Activated CD4-positive, alpha-beta memory T cell treated with anti-CD3 and anti-CD28 coated beads, Interleukin-2, amount 10 ng/mL, durations not matched to agents 7 days and 5 days (primary cell): ENCODE data around the gene FBXO15. TPM values are rescaled to one million over a fixed set of nuclear protein-coding genes. Genes with fewer than 3 reads are reported as not detected.

Source experiments
- CTCF ChIA-PET: fragments of 350-600 bp; sonication (Branson Sonifier 250); formaldehyde crosslinking; loops from one replicate; lab custom pipeline; 2021; ENCODE audit warnings: antibody characterized with exemption, inconsistent platforms; lab: Charles Lee
- POLR2A ChIA-PET: fragments of 350-600 bp; sonication (Branson Sonifier 250); formaldehyde crosslinking; loops from one replicate; lab custom pipeline; 2021; ENCODE audit warnings: antibody characterized with exemption; lab: Charles Lee
- DNase-seq: peaks from one replicate; pipeline ENCODE4 v3.0.0-alpha.2; 2020
- H3K27ac Mint-ChIP-seq: one replicate; pipeline ENCODE4 v1.8.0; 2021; ENCODE audit warnings: mild to moderate bottlenecking, mixed read lengths
- H3K27me3 Mint-ChIP-seq: one replicate; pipeline ENCODE4 v1.8.0; 2021; ENCODE audit warnings: mixed read lengths
- H3K36me3 Mint-ChIP-seq: one replicate; pipeline ENCODE4 v1.8.0; 2021; ENCODE audit warnings: low read depth, mixed read lengths
- H3K4me1 Mint-ChIP-seq: one replicate; pipeline ENCODE4 v1.8.0; 2021; ENCODE audit warnings: mixed read lengths
- H3K4me3 Mint-ChIP-seq: one replicate; pipeline ENCODE4 v1.8.0; 2021; ENCODE audit warnings: mild to moderate bottlenecking, mixed read lengths
- H3K9me3 Mint-ChIP-seq: one replicate; pipeline ENCODE4 v1.8.0; 2021; ENCODE audit warnings: mixed read lengths
- total RNA-seq, 2 experiments: library from RNA; stranded (reverse); gene quantifications; one replicate each; pipeline ENCODE4 v1.2.3, GENCODE V29; 2021

Gene FBXO15
- total RNA-seq, 2 experiments from 2014 or later: 0.60 to 1.1 TPM

DNA sequence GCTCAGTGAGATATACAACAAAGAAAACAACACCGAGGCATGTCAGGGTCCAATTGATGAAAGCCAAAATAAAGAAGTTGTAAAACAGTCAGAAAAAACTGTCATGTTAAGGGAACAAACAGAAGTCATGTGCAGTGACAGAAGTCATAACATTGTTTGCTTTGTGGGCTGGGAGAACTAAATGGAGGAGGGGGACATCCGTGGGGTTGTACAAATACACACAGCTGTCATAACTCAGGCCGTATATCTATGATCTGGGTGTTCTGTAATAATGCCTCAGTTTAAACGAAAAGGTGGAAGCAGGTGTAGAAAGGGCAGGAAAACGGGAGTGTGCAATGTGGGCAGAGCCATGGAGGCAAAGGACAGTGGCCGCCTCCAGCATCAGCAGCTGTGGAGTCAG lies 28.0 kb upstream of the FBXO15 start:
- POLR2A ChIA-PET: no interaction called here
- no peak overlapping the region for H3K27ac Mint-ChIP-seq
- no peak for DNase-seq
- H3K4me3 Mint-ChIP-seq: no peak overlapping the region
- no peaks in the 10 kb centered on the region for H3K9me3 Mint-ChIP-seq
- peaks cover 9% of the 10 kb centered on the region for H3K4me1 Mint-ChIP-seq
- CTCF ChIA-PET: no interaction called here
- no peaks in the 10 kb centered on the region for H3K36me3 Mint-ChIP-seq
- peaks cover 16% of the 10 kb centered on the region for H3K27me3 Mint-ChIP-seq

- Mint-ChIP-seq H3K27ac (no peak overlapping the region), H3K27me3 (peaks cover 20% of the 10 kb centered on the region), H3K4me1 (peaks cover 9% of the 10 kb centered on the region), H3K4me3 (no peak overlapping the region), H3K36me3 (no peaks in the 10 kb centered on the region), H3K9me3 (no peaks in the 10 kb centered on the region)
- DNase-seq: no peak
- POLR2A ChIA-PET: no interaction called here
- CTCF ChIA-PET: interaction anchor here (0.5 kb wide), 1 partner anchor 310 kb away, joined by 3 read pairs; no protein-coding TSS in a partner anchor
Observed at GRCh38 chr18:74173434-74173750, 25.8 kb upstream of the FBXO15 start.

DNA sequence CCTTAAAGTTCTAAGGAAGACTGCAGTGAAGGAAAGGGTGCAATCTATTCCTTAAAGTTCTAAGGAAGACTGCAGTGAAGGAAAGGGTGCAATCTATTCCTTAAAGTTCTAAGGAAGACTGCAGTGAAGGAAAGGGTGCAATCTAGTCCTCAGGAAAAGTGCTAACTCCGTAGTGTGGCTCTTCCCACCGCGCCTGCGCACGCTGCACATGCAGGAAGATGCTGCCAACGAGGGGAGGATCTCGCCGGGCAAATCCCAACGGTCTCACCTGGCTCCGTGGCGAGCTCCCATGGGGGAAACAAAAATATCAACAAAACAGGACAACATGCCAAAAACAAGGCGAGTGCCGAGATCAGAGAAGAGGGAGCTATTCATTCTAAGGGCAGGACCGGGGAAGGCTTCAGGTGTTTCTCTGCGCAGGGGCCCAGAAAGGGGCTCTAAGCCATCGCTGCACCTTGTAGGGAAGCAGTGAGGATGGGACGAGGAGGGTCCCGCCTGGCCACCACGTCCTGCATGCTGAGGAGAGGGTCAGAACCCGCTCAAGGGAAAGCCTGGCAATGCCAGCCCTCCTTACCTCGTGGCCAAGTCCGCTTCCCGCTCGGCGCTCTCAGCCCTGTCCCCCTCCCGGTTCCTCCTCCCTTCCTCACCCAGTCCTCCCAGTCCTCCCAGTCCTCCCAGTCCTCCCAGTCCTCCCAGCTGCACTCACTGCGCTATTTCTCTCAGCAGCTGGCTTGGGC lies 25.2 kb upstream of the FBXO15 start:
- no peaks in the 10 kb centered on the region for H3K36me3 Mint-ChIP-seq
- ChIA-PET CTCF (interaction anchor here (0.5 kb wide), 1 partner anchor 310 kb away, joined by 3 read pairs; no protein-coding TSS in a partner anchor), POLR2A (no interaction called here)
- H3K4me3 Mint-ChIP-seq: no peak overlapping the region
- DNase-seq: no peak
- no peak overlapping the region for H3K27ac Mint-ChIP-seq
- peaks cover 9% of the 10 kb centered on the region for H3K4me1 Mint-ChIP-seq
- H3K9me3 Mint-ChIP-seq: no peaks in the 10 kb centered on the region
- H3K27me3 Mint-ChIP-seq: peaks cover 20% of the 10 kb centered on the region

GRCh38 chr18:74171910-74172606 lies 24.4 kb upstream of the FBXO15 start:
- CTCF ChIA-PET: no interaction called here
- POLR2A ChIA-PET: no interaction called here
- H3K27me3 Mint-ChIP-seq: peaks cover 20% of the 10 kb centered on the region

GRCh38 chr18:74166386-74166785 lies 18.8 kb upstream of the FBXO15 start:
- ChIA-PET POLR2A (no interaction called here), CTCF (interaction anchor here (0.8 to 1.1 kb wide), 3 partner anchors 13 to 385 kb away, joined by 3 read pairs; no protein-coding TSS in a partner anchor)
- H3K4me3 Mint-ChIP-seq: no peak overlapping the region
- H3K9me3 Mint-ChIP-seq: no peaks in the 10 kb centered on the region
- peaks cover 9% of the 10 kb centered on the region for H3K27me3 Mint-ChIP-seq
- peaks cover 8% of the 10 kb centered on the region for H3K36me3 Mint-ChIP-seq
- no peak for DNase-seq
- H3K27ac Mint-ChIP-seq: no peak overlapping the region
- no peaks in the 10 kb centered on the region for H3K4me1 Mint-ChIP-seq

More at GRCh38 chr18:74171910-74172606, 24.4 kb upstream of the FBXO15 start:
- H3K36me3 Mint-ChIP-seq: no peaks in the 10 kb centered on the region
- peak overlapping the region; percentile 53 for H3K4me3 Mint-ChIP-seq
- peaks cover 9% of the 10 kb centered on the region for H3K4me1 Mint-ChIP-seq
- no peaks in the 10 kb centered on the region for H3K9me3 Mint-ChIP-seq
- no peak for DNase-seq
- H3K27ac Mint-ChIP-seq: no peak overlapping the region

GRCh38 chr18:74163019-74163660 lies 15.5 kb upstream of the FBXO15 start:
- H3K4me1 Mint-ChIP-seq: no peaks in the 10 kb centered on the region

DNA sequence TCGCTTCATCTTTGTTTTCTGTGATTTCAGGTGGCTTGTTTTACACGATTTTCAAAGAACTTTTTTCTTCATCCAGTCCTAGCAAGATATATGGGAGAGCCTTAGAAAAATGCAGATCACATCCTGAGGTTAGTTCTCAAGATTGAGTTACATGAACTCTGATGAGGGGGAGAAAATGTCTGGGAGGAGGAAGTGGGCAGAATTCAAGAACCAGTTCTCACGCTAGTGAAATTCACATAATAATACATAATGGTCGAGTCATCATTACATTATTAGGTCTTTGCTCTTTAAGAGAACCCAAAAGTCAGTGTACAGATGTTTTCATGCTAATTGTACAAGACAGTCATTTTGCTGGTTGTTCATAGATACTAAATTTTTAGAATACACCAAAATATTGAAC lies 7.6 kb upstream of the FBXO15 start:
- H3K27me3 Mint-ChIP-seq: no peaks in the 10 kb centered on the region
- no peak overlapping the region for H3K4me3 Mint-ChIP-seq
- no peak for DNase-seq
- no peak overlapping the region for H3K27ac Mint-ChIP-seq
- CTCF ChIA-PET: no interaction called here
- H3K36me3 Mint-ChIP-seq: peaks cover 31% of the 10 kb centered on the region
- POLR2A ChIA-PET: no interaction called here
- H3K9me3 Mint-ChIP-seq: no peaks in the 10 kb centered on the region
- peaks cover 31% of the 10 kb centered on the region for H3K4me1 Mint-ChIP-seq

More at GRCh38 chr18:74163019-74163660, 15.5 kb upstream of the FBXO15 start:
- no peak overlapping the region for H3K27ac Mint-ChIP-seq
- H3K4me3 Mint-ChIP-seq: no peak overlapping the region
- ChIA-PET POLR2A (no interaction called here), CTCF (no interaction called here)
- no peaks in the 10 kb centered on the region for H3K9me3 Mint-ChIP-seq
- peaks cover 22% of the 10 kb centered on the region for H3K36me3 Mint-ChIP-seq
- no peak for DNase-seq
- no peaks in the 10 kb centered on the region for H3K27me3 Mint-ChIP-seq

GRCh38 chr18:74154716-74155115 lies 7.1 kb upstream of the FBXO15 start:
- Mint-ChIP-seq H3K4me3 (no peak overlapping the region), H3K27me3 (no peaks in the 10 kb centered on the region), H3K36me3 (peaks cover 29% of the 10 kb centered on the region), H3K4me1 (peaks cover 36% of the 10 kb centered on the region), H3K9me3 (no peaks in the 10 kb centered on the region), H3K27ac (no peak overlapping the region)
- ChIA-PET CTCF (no interaction called here), POLR2A (no interaction called here)
- no peak for DNase-seq

- H3K27ac Mint-ChIP-seq: no peak overlapping the region
- POLR2A ChIA-PET: no interaction called here
- no peaks in the 10 kb centered on the region for H3K27me3 Mint-ChIP-seq
- H3K36me3 Mint-ChIP-seq: peaks cover 26% of the 10 kb centered on the region
- peaks cover 44% of the 10 kb centered on the region for H3K4me1 Mint-ChIP-seq
- CTCF ChIA-PET: interaction anchor here (1.5 to 1.9 kb wide), 2 partner anchors 8 to 12 kb away, joined by 3 to 5 read pairs; no protein-coding TSS in a partner anchor
- no peaks in the 10 kb centered on the region for H3K9me3 Mint-ChIP-seq
- H3K4me3 Mint-ChIP-seq: no peak overlapping the region
- DNase-seq: no peak
Observed at GRCh38 chr18:74153793-74154192, 6.2 kb upstream of the FBXO15 start.

- ChIA-PET CTCF (interaction anchor here (0.8 to 1.9 kb wide), 3 partner anchors 8 to 13 kb away, joined by 3 to 5 read pairs (median 3); no protein-coding TSS in a partner anchor), POLR2A (no interaction called here)
- Mint-ChIP-seq H3K4me3 (no peak overlapping the region), H3K36me3 (peaks cover 26% of the 10 kb centered on the region), H3K9me3 (no peaks in the 10 kb centered on the region), H3K27ac (no peak overlapping the region), H3K27me3 (no peaks in the 10 kb centered on the region), H3K4me1 (peaks cover 47% of the 10 kb centered on the region)
- DNase-seq: no peak
Observed at GRCh38 chr18:74153377-74153776, 5.7 kb upstream of the FBXO15 start.

- Mint-ChIP-seq H3K27ac (no peak overlapping the region), H3K9me3 (no peaks in the 10 kb centered on the region), H3K36me3 (peaks cover 23% of the 10 kb centered on the region), H3K4me1 (peaks cover 47% of the 10 kb centered on the region), H3K4me3 (no peak overlapping the region), H3K27me3 (no peaks in the 10 kb centered on the region)
- no peak for DNase-seq
- CTCF ChIA-PET: interaction anchor here (0.8 to 1.9 kb wide), 4 partner anchors 9 to 70 kb away, joined by 3 to 5 read pairs (median 3); no protein-coding TSS in a partner anchor
- POLR2A ChIA-PET: no interaction called here
Observed at GRCh38 chr18:74152857-74153256, 5.2 kb upstream of the FBXO15 start.

DNA sequence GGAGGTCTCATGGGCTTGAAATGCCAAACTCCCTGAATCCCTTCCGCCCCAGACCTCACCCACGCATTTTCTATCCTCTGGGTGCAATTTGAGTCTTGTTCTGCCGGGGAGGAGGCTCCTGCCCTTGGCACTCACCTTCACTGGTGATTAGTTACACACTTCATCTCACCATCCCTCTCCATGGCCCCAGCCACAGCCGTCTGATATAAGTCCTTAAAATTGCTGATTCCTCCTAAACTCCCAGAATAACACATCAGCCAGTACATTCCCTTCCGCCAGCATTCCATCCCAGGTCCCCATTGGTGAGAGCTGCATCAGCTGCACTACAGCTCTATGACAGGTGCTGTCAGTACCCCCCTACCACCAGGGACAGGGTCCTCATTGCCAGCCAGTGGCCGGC lies 4.6 kb upstream of the FBXO15 start:
- no peaks in the 10 kb centered on the region for H3K9me3 Mint-ChIP-seq
- no peak overlapping the region for H3K27ac Mint-ChIP-seq
- no peak overlapping the region for H3K4me3 Mint-ChIP-seq
- CTCF ChIA-PET: interaction anchor here (1.1 to 1.9 kb wide), 3 partner anchors 9 to 70 kb away, joined by 3 to 5 read pairs (median 3); no protein-coding TSS in a partner anchor
- no peaks in the 10 kb centered on the region for H3K27me3 Mint-ChIP-seq
- peaks cover 21% of the 10 kb centered on the region for H3K36me3 Mint-ChIP-seq
- POLR2A ChIA-PET: no interaction called here
- peaks cover 49% of the 10 kb centered on the region for H3K4me1 Mint-ChIP-seq
- DNase-seq: no peak

DNA sequence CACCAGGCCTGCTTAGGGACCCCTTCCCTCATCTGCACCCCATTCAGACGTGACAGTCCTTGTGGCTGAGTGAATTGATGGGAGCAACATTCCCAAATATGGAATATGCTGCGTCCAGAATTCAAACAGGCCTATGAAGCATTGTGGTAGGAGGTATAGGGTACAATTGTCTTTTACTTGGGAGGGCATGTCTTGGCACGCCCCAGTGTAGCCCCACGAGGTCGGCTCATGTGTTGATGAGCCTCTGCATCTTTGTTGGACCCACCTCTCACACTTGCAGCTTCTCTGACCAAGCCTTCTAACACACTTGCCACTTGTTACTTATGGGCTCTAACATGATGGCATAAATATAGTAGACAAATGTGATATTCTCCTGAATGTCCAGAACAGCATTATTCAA lies 2.2 kb upstream of the FBXO15 start:
- peaks cover 53% of the 10 kb centered on the region for H3K4me1 Mint-ChIP-seq
- no peaks in the 10 kb centered on the region for H3K9me3 Mint-ChIP-seq
- CTCF ChIA-PET: no interaction called here

More for the DNA sequence above, 2.2 kb upstream of the FBXO15 start:
- no peaks in the 10 kb centered on the region for H3K27me3 Mint-ChIP-seq
- H3K36me3 Mint-ChIP-seq: peaks cover 7% of the 10 kb centered on the region
- peak overlapping the region; percentile 19 for H3K27ac Mint-ChIP-seq
- no peak for DNase-seq
- H3K4me3 Mint-ChIP-seq: peak overlapping the region; percentile 90
- POLR2A ChIA-PET: no interaction called here
